HG03095 (cell line): ENCODE results near the gene TTC7B.

Experiments
- ATAC-seq: cut with Tn5 transposase; IDR thresholded peaks from one replicate; pipeline ENCODE4 v1.9.1; 2021; ENCODE audit warnings: moderate library complexity; ENCODE audit not compliant: unreplicated experiment

The TTC7B gene

GRCh38 chr14:90652626-90653025 lies 163.6 kb downstream of the TTC7B start:
- ATAC-seq, result no peak

GRCh38 chr14:90651976-90652560 lies 164.2 kb downstream of the TTC7B start:
- no peak for ATAC-seq

- no peak for ATAC-seq
Observed at GRCh38 chr14:90651271-90651804, 164.9 kb downstream of the TTC7B start.

- ATAC-seq, result no peak
Observed at GRCh38 chr14:90649557-90650135, 166.6 kb downstream of the TTC7B start.

- ATAC-seq, result no peak
Observed at GRCh38 chr14:90649083-90649482, 167.1 kb downstream of the TTC7B start.

GRCh38 chr14:90648421-90648820 lies 167.8 kb downstream of the TTC7B start:
- no peak for ATAC-seq

- no peak for ATAC-seq
Observed at GRCh38 chr14:90647473-90648005, 168.7 kb downstream of the TTC7B start.

GRCh38 chr14:90645842-90646443 lies 170.3 kb downstream of the TTC7B start:
- ATAC-seq, result no peak

- no peak for ATAC-seq
Observed at GRCh38 chr14:90644882-90645281, 171.3 kb downstream of the TTC7B start.

GRCh38 chr14:90643982-90644670 lies 172.1 kb downstream of the TTC7B start:
- no peak for ATAC-seq

- ATAC-seq, result no peak
Observed at GRCh38 chr14:90642244-90642717, 173.9 kb downstream of the TTC7B start.

- ATAC-seq, result no peak
Observed at GRCh38 chr14:90641615-90642243, 174.5 kb downstream of the TTC7B start.

GRCh38 chr14:90641168-90641567 lies 175.1 kb downstream of the TTC7B start:
- ATAC-seq, result no peak

- no peak for ATAC-seq
Observed at GRCh38 chr14:90639641-90640040, 176.6 kb downstream of the TTC7B start.

GRCh38 chr14:90632871-90633270 lies 183.4 kb downstream of the TTC7B start:
- ATAC-seq, result no peak

- no peak for ATAC-seq
Observed at GRCh38 chr14:90632451-90632850, 183.8 kb downstream of the TTC7B start.

GRCh38 chr14:90630171-90630806 lies 185.9 kb downstream of the TTC7B start:
- ATAC-seq, result no peak

GRCh38 chr14:90629471-90629870 lies 186.8 kb downstream of the TTC7B start:
- no peak for ATAC-seq

- ATAC-seq, result no peak
Observed at GRCh38 chr14:90628825-90629224, 187.4 kb downstream of the TTC7B start.

- no peak for ATAC-seq
Observed at GRCh38 chr14:90627478-90627877, 188.8 kb downstream of the TTC7B start.
